Measurements from ENCODE around the gene IL18BP.

Gene IL18BP

DNA sequence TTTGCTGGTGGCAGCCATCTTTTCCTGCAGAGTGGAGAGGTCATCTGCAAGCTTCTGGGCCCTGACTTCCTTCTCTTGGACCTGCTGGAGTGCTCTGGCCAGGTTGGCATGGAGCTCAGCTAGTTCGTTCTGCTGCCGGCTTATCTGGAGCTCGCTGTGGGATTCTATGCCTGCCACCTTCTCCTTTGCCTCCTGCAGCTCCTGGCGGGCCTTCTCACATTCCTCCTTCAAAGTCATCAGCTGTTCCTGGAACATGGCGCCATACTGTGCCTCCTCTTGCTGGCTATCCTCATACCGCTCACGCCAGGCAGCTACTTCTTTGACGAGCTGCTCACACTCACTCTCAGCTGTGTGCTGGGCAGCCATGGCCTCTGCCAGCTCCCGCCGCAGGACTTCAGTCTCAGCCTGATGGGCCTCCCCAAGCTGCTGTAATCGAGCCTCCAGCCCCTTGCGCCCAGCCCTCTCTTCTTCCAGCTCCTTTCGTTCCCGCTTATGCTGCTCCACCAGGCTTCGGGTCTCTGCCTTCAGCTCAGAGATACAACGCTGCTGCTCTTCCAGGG, 16.1 kb downstream of the IL18BP start:
- CTCF ChIA-PET = interaction anchor here (1.0 to 23.7 kb wide), 8 partner anchors 9 to 417 kb away, joined by 3 to 540 read pairs (median 15); partner anchors contain the start of gene LAMTOR1
- POLR2A ChIA-PET = interaction anchor here (0.7 to 1.3 kb wide), 2 partner anchors 11 to 26 kb away, joined by 4 to 5 read pairs; no protein-coding TSS in a partner anchor
- no peak overlapping the region for H3K4me3 ChIP-seq (ENCODE audit: low read depth, low read length)
- TF ChIP-seq, protein P1, sequence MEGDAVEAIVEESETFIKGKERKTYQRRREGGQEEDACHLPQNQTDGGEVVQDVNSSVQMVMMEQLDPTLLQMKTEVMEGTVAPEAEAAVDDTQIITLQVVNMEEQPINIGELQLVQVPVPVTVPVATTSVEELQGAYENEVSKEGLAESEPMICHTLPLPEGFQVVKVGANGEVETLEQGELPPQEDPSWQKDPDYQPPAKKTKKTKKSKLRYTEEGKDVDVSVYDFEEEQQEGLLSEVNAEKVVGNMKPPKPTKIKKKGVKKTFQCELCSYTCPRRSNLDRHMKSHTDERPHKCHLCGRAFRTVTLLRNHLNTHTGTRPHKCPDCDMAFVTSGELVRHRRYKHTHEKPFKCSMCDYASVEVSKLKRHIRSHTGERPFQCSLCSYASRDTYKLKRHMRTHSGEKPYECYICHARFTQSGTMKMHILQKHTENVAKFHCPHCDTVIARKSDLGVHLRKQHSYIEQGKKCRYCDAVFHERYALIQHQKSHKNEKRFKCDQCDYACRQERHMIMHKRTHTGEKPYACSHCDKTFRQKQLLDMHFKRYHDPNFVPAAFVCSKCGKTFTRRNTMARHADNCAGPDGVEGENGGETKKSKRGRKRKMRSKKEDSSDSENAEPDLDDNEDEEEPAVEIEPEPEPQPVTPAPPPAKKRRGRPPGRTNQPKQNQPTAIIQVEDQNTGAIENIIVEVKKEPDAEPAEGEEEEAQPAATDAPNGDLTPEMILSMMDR (IDR thresholded peaks at IDR 0.05; ENCODE audit: insufficient read depth, low read length, missing control alignments) = no peak
- no peak for DNase-seq (ENCODE audit: low read depth, low spot score)

DNA sequence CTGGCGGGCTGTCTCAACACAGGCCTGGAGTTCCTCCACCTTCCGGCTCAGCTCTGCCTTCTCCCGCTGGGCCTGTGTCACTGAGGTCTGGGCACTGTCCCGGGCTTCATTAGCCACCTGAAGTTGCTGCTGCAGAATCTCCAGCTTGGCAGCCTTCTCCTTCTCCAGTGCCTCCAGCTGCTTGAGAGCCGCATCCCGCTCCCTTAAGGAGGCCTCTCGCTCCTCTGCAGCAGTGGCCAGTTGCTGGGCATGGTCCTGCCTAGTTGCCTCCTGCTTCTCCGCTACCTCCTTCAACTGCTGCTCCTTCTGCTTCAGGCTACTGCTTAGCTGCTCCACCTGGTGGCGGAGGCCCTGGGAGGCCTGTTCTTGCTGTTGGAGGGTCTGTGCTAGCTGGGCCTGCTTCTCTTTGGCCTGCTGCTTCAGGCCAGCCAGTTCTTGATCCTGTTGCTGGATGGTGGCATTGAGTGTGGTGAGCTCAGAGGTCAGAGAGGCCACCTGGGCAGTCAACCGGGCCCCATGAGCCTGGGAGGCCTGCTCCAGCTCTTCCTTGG, 16.9 kb downstream of the IL18BP start:
- DNase-seq (ENCODE audit: low read depth, low spot score) = no peak
- ChIA-PET POLR2A (interaction anchor here (0.7 to 1.3 kb wide), 2 partner anchors 12 to 25 kb away, joined by 4 to 5 read pairs; no protein-coding TSS in a partner anchor), CTCF (interaction anchor here (0.9 to 23.7 kb wide), 9 partner anchors 8 to 416 kb away, joined by 3 to 540 read pairs (median 13); partner anchors contain the start of gene LAMTOR1)
- TF ChIP-seq, protein P1 (IDR thresholded peaks at IDR 0.05; ENCODE audit: insufficient read depth, low read length, missing control alignments) = peak; percentile 58
- H3K4me3 ChIP-seq (ENCODE audit: low read depth, low read length) = no peak overlapping the region

DNA sequence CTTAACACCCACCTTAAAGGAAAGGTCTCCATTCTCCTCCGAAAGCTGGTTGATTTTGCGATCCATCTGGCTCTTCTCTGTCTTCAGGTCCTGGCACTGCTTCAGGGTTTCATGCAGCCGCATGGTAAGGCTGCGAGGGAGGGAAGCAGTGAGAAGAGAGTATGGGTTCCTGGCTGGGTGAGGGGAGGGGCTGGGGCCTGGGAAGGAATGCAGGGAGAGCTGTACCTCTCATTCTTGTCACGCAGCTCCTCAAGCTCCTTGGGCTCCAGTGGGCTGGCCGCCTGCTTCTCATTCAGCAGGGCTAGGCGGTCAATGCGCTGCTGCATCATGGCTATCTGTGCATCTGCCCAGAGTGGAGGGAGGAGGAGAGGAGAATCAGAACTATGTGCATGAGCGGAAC, 19.5 kb downstream of the IL18BP start:
- DNase-seq (ENCODE audit: low read depth, low spot score) = no peak
- POLR2A ChIA-PET = no interaction called here
- TF ChIP-seq, protein P1 (IDR thresholded peaks at IDR 0.05; ENCODE audit: insufficient read depth, low read length, missing control alignments) = no peak
- H3K4me3 ChIP-seq (ENCODE audit: low read depth, low read length) = no peak overlapping the region
- CTCF ChIA-PET = interaction anchor here (0.9 to 23.7 kb wide), 7 partner anchors 9 to 413 kb away, joined by 3 to 540 read pairs (median 4); partner anchors contain the start of gene LAMTOR1

DNA sequence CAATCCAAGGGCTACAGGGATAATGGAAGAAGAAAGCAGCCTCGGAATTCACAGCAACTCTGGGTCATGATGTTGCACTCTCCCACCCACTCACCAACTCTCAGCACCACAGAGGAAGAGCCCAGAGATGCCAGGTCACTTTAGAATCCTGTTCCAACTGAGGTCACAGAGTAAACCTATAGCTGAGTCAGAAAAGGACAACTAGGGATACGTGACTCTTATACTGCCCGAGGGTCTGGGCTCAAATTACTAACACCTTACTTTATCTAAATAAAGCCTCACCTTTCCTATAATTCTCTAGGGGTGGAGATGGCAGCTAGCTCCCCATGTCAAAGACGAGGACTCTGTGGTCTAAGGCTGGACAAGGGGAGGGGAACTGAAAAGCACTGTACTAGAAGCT, 24.6 kb downstream of the IL18BP start:
- H3K4me3 ChIP-seq (ENCODE audit: low read depth, low read length) = no peak overlapping the region
- CTCF ChIA-PET = interaction anchor here (1.0 to 23.7 kb wide), 13 partner anchors 9 to 409 kb away, joined by 3 to 540 read pairs (median 30); partner anchors contain the start of genes CLPB and LAMTOR1
- TF ChIP-seq, protein P1 (IDR thresholded peaks at IDR 0.05; ENCODE audit: insufficient read depth, low read length, missing control alignments) = no peak
- no peak for DNase-seq (ENCODE audit: low read depth, low spot score)
- POLR2A ChIA-PET = no interaction called here

DNA sequence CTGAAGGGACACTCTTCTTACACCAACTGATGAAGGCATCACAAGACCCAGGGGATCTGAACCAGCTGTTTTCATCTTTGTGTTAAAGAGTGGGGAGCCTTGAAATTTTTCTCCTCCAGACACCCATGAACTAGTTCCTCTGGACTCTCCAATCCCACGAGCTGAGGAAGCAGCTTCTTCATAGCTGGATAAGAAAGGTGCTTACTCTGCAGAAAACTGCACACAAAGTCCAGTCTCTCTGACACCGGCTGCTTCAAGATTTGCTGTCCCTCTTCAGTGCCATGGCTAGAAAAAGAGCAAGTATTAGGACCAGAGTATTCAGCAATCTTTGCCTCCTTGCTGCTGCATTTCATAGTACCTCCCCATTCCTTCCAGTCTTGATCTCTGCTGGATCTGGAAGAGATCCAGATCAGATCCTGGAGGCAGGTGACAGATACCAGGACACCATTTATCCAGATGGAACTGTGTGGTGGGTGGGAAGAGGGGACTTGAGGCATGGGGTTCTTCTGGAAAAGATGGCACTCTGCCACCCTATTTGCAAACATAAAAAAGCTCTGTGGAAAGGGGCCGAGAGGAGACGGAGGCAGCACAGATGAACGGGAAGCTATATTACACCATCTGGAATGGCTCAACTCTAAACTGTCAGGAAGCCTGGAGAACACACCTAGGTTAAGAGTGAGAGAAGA, 25.5 kb downstream of the IL18BP start:
- ChIA-PET CTCF (interaction anchor here (0.7 to 23.7 kb wide), 49 partner anchors 8 to 424 kb away, joined by 3 to 540 read pairs (median 5); partner anchors contain the start of genes ANAPC15, CLPB, IL18BP and INPPL1), POLR2A (interaction anchor here (1.2 kb wide), 1 partner anchor 14 kb away, joined by 4 read pairs; no protein-coding TSS in a partner anchor)
- TF ChIP-seq, protein P1 (IDR thresholded peaks at IDR 0.05; ENCODE audit: insufficient read depth, low read length, missing control alignments) = no peak
- no peak overlapping the region for H3K4me3 ChIP-seq (ENCODE audit: low read depth, low read length)
- DNase-seq (ENCODE audit: low read depth, low spot score) = no peak

DNA sequence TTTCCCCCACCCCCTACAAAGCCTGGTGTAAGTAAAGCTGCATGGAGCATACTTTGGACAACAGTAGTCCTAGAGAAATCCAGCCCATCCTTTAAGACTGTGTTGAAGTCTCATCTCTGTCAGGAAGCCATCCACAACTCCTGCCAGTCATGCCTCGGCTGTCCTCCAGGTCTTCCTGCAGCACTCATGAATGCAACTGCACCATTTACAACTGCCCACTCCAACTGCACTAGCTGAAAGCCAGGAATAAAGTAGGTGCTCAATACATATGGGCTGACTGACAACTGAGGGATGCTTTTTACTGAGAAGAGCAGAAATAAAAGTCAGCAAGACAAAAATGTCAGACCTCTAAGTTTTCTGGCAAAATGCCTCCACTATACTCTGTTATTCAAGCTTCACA, 27.4 kb downstream of the IL18BP start:
- ChIA-PET CTCF (interaction anchor here (0.7 to 23.7 kb wide), 19 partner anchors 9 to 406 kb away, joined by 3 to 540 read pairs (median 20); partner anchors contain the start of genes ANAPC15, CLPB, IL18BP and INPPL1), POLR2A (no interaction called here)
- no peak for DNase-seq (ENCODE audit: low read depth, low spot score)
- no peak overlapping the region for H3K4me3 ChIP-seq (ENCODE audit: low read depth, low read length)
- TF ChIP-seq, protein P1 (IDR thresholded peaks at IDR 0.05; ENCODE audit: insufficient read depth, low read length, missing control alignments) = no peak

Data from AG04449 (cell line).